GM12878 (cell line): ENCODE results near the gene ARMC2. TPM values are rescaled to one million over a fixed set of nuclear protein-coding genes. Genes with fewer than 3 reads are reported as not detected.

Experiments used
- ATAC-seq: fragments of 200-7000 bp; cut with Tn5 transposase; 3 replicates; pipeline ENCODE4 v1.9.1; 2020; ENCODE audit warnings: mild to moderate bottlenecking, moderate library complexity
- BruUV-seq: library from RNA; stranded (reverse); fragments of 400-500 nt; replicated peaks from 2 replicates; lab custom pipeline; 2021; lab: Mats Ljungman, UMichigan
- CTCF ChIA-PET: fragments of 300-600 bp; sonication (Branson Sonifier 250); formaldehyde crosslinking; extraction: SDS; loops from one replicate; lab custom pipeline; 2021; ENCODE audit warnings: inconsistent platforms; lab: Yijun Ruan, JAX
- POLR2A ChIA-PET: fragments of 350-600 bp; formaldehyde crosslinking; extraction: SDS; loops from one replicate; lab custom pipeline; 2021; ENCODE audit warnings: inconsistent platforms; lab: Charles Lee
- RAD21 ChIA-PET: fragments of 300-600 bp; sonication (Branson Sonifier 250); formaldehyde crosslinking; loops from one replicate; lab custom pipeline; 2023; ENCODE audit warnings: antibody characterized with exemption; ENCODE audit not compliant: unreplicated experiment; lab: Charles Lee
- SMC1A ChIA-PET: fragments of 300-600 bp; sonication (Branson Sonifier 250); formaldehyde crosslinking; loops from one replicate; lab custom pipeline; 2023; ENCODE audit not compliant: unreplicated experiment, uncharacterized antibody; lab: Charles Lee
- DNase-seq: peaks from one replicate; pipeline ENCODE4 v3.0.0-alpha.2; 2011; ENCODE audit warnings: low read depth, low spot score
- FAIRE-seq: peaks from 3 replicates; lab custom pipeline; 2011; peaks lifted over from hg19 to GRCh38; lab: Jason Lieb, UNC
- H2AFZ ChIP-seq: 2 replicates; pipeline ENCODE4 v1.6.0; 2011; ENCODE audit warnings: low read depth, low read length, control low read depth; ENCODE audit not compliant: control insufficient read depth
- H3K27ac ChIP-seq: 2 replicates; pipeline ENCODE4 v1.5.1; 2011; ENCODE audit warnings: control low read depth; ENCODE audit not compliant: control insufficient read depth, insufficient read depth
- H3K27me3 ChIP-seq, 2 experiments: replicated peaks in 1 of 2; 2 replicates each; pipeline versions ENCODE4 v1.6.0 to v1.6.1; 2011; ENCODE audit warnings: low read length in 1 of 2; ENCODE audit not compliant: control insufficient read depth in 2 of 2, insufficient read depth in 2 of 2
- H3K36me3 ChIP-seq, 2 experiments: 2 replicates each; pipeline ENCODE4 v1.5.1; 2011; ENCODE audit warnings: low read length in 1 of 2; ENCODE audit not compliant: control insufficient read depth in 2 of 2, insufficient read depth in 2 of 2
- H3K4me1 ChIP-seq: 2 replicates; pipeline ENCODE4 v1.6.1; 2011; ENCODE audit warnings: mild to moderate bottlenecking, low read length, moderate library complexity, mixed read lengths; ENCODE audit not compliant: control insufficient read depth, insufficient read depth
- H3K4me2 ChIP-seq: 2 replicates; pipeline ENCODE4 v1.6.0; 2011; ENCODE audit warnings: control low read depth; ENCODE audit not compliant: control insufficient read depth, insufficient read depth
- H3K4me3 ChIP-seq: fragments of 200-600 bp; sonication (generic); 2 replicates; pipeline ENCODE4 v1.5.1; 2016
- H3K79me2 ChIP-seq: 2 replicates; pipeline ENCODE4 v1.6.0; 2011; ENCODE audit warnings: low read length; ENCODE audit not compliant: control insufficient read depth, insufficient read depth
- H3K9ac ChIP-seq: 2 replicates; pipeline ENCODE4 v1.8.0; 2011; ENCODE audit warnings: low read length, control low read depth, mixed read lengths; ENCODE audit not compliant: control insufficient read depth, insufficient read depth
- H3K9me3 ChIP-seq: replicated peaks from 3 replicates; pipeline ENCODE4 v1.5.1; 2011; ENCODE audit warnings: mild to moderate bottlenecking, low read length; ENCODE audit not compliant: control insufficient read depth, insufficient read depth
- H4K20me1 ChIP-seq: 2 replicates; pipeline ENCODE4 v1.6.0; 2011; ENCODE audit not compliant: control insufficient read depth, insufficient read depth
- CTCF ChIP-seq, 3 experiments: IDR thresholded peaks in 2 of 3; conservative IDR thresholded peaks in 1 of 3; 2 replicates each; pipeline ENCODE4 v1.5.1; 2011; ENCODE audit warnings: low read depth in 3 of 3, low read length in 3 of 3, mild to moderate bottlenecking in 3 of 3, control low read depth in 2 of 3, moderate library complexity in 2 of 3, inconsistent platforms in 1 of 3, mixed read lengths in 1 of 3; ENCODE audit not compliant: control insufficient read depth in 2 of 3, insufficient read depth in 1 of 3; ENCODE audit errors: extremely low read depth in 1 of 3
- E2F4 ChIP-seq: IDR thresholded peaks from 2 replicates; pipeline ENCODE4 v1.6.1; 2012; ENCODE audit warnings: low read depth, low read length, improper control_type of control experiment
- ETV6 ChIP-seq, 2 experiments: fragments of 450-650 bp in 1 of 2; IDR thresholded peaks in 1 of 2; conservative IDR thresholded peaks in 1 of 2; 2 replicates each; pipeline ENCODE4 v1.6.1; 2014; ENCODE audit warnings: antibody characterized with exemption in 1 of 2, borderline replicate concordance in 1 of 2, low read depth in 1 of 2, mild to moderate bottlenecking in 1 of 2, moderate library complexity in 1 of 2
- HDAC2 ChIP-seq: fragments of 200-600 bp; sonication (generic); IDR thresholded peaks from 2 replicates; pipeline ENCODE4 v1.6.1; 2017
- IRF4 ChIP-seq: IDR thresholded peaks from 2 replicates; pipeline ENCODE4 v1.6.1; 2011; ENCODE audit warnings: low read depth, low read length
- KAT2A ChIP-seq: conservative IDR thresholded peaks from 2 replicates; pipeline ENCODE4 v1.6.1; 2011; ENCODE audit warnings: low read depth, low read length; ENCODE audit not compliant: control insufficient read depth
- MEF2A ChIP-seq: IDR thresholded peaks from 2 replicates; pipeline ENCODE4 v1.6.1; 2011; ENCODE audit warnings: low read depth, mild to moderate bottlenecking, low read length, moderate library complexity; ENCODE audit not compliant: insufficient read depth
- NRF1 ChIP-seq: conservative IDR thresholded peaks from 2 replicates; pipeline ENCODE4 v1.6.1; 2011; ENCODE audit warnings: mild to moderate bottlenecking, low read depth, low read length, improper control_type of control experiment
- PBX3 ChIP-seq: IDR thresholded peaks from 2 replicates; pipeline ENCODE4 v1.6.1; 2011; ENCODE audit warnings: mild to moderate bottlenecking, low read depth, low read length, moderate library complexity; ENCODE audit not compliant: insufficient replicate concordance
- RAD21 ChIP-seq: IDR thresholded peaks from 2 replicates; pipeline ENCODE4 v1.6.1; 2011; ENCODE audit warnings: mild to moderate bottlenecking, low read depth, low read length, moderate library complexity; ENCODE audit not compliant: insufficient read depth
- RB1 ChIP-seq: fragments of 450-650 bp; formaldehyde crosslinking; IDR thresholded peaks from 2 replicates; pipeline ENCODE4 v1.6.1; 2017; ENCODE audit warnings: mild to moderate bottlenecking, borderline replicate concordance
- SMC3 ChIP-seq: IDR thresholded peaks from 2 replicates; pipeline ENCODE4 v1.6.1; 2011; ENCODE audit warnings: low read length, improper control_type of control experiment, borderline replicate concordance
- SP1 ChIP-seq: IDR thresholded peaks from one replicate; pipeline ENCODE4 v1.6.1; 2011; ENCODE audit warnings: low read depth, low read length
- SRF ChIP-seq, 2 experiments: IDR thresholded peaks; 2 replicates each; pipeline ENCODE4 v1.6.1; 2011; ENCODE audit warnings: low read depth in 2 of 2, low read length in 2 of 2, mild to moderate bottlenecking in 1 of 2, moderate library complexity in 1 of 2
- USF2 ChIP-seq: IDR thresholded peaks from 2 replicates; pipeline ENCODE4 v1.6.1; 2011; ENCODE audit warnings: low read depth, low read length, improper control_type of control experiment, borderline replicate concordance
- YY1 ChIP-seq: IDR thresholded peaks from 2 replicates; pipeline ENCODE4 v1.6.1; 2011; ENCODE audit warnings: low read depth, mild to moderate bottlenecking, low read length
- ZBED1 ChIP-seq: IDR thresholded peaks from 2 replicates; pipeline ENCODE4 v1.6.1; 2016; ENCODE audit warnings: borderline replicate concordance
- WGBS: methylation state at CpG from one replicate; pipeline ENCODE4 v1.1.6; 2016; ENCODE audit warnings: low lambda C conversion rate; ENCODE audit not compliant: insufficient replicate concordance, insufficient coverage; ENCODE audit errors: missing lambda C conversion rate; 5-methylcytosine and 5-hydroxymethylcytosine counted together
- in situ Hi-C: fragments of 300-500 bp; cut with MboI; formaldehyde crosslinking; loops from 9 replicates; pipeline ENCODE4 v1.14.3; 2018; ENCODE audit warnings: mixed read lengths
- intact Hi-C: fragments of 100-400 bp; cut with micrococcal nuclease; formaldehyde crosslinking; loops from one replicate; pipeline ENCODE4 v1.14.2; 2022; ENCODE audit not compliant: unreplicated experiment
- polyA plus RNA-seq, 11 experiments: library from polyadenylated mRNA; depleted of rRNA in 4 of 11; unstranded in 6 of 11; stranded (reverse) in 5 of 11; fragments of >200 nt; fragmentation: Nextera tagmentation in 4 of 11; fragmentation: Illumina TruSeq in 1 of 11; extraction: Ambion mirVana in 4 of 11; extraction: Trizol in 1 of 11; gene quantifications; 1 replicate in 1 of 11; 2 replicates in 10 of 11; pipeline versions ENCODE4 v1.2.1 to v1.2.3, GENCODE V29; 2011 to 2016; ENCODE audit warnings: inconsistent platforms in 2 of 11, missing spikeins in 2 of 11, low read depth in 1 of 11
- total RNA-seq, 4 experiments: library from RNA; depleted of rRNA in 3 of 4; stranded (reverse); fragments of >200 nt in 3 of 4; fragmentation: Illumina TruSeq in 1 of 4; extraction: Trizol in 1 of 4; gene quantifications; 2 replicates each; pipeline versions ENCODE4 v1.2.1 to v1.2.3, GENCODE V29; 2013 to 2021

ARMC2 gene
- total and polyA plus RNA-seq, 10 of the 15 experiments (the other 5 are each of a cell fraction or from before 2014, with no cell fraction given): 0.06 to 0.33 (median 0.21) TPM; not detected in 5

- intact Hi-C loops (loop anchor here (1.0 to 5.0 kb wide), 2 partner anchors 57 to 293 kb away; no protein-coding TSS in a partner anchor), in situ Hi-C loops (loop anchor here (5.0 kb wide), 1 partner anchor 293 kb away; no protein-coding TSS in a partner anchor)
- ChIA-PET CTCF (interaction anchor here (0.7 to 2.6 kb wide), 14 partner anchors 10 to 295 kb away, joined by 3 to 44 read pairs (median 3); no protein-coding TSS in a partner anchor), SMC1A (interaction anchor here (1.1 to 2.1 kb wide), 6 partner anchors 12 to 307 kb away, joined by 3 to 19 read pairs (median 6); partner anchors contain the start of gene ARMC2), RAD21 (interaction anchor here (1.0 to 1.6 kb wide), 3 partner anchors 11 to 293 kb away, joined by 3 to 8 read pairs (median 3); no protein-coding TSS in a partner anchor), POLR2A (interaction anchor here (1.4 kb wide), 1 partner anchor 294 kb away, joined by 3 read pairs; no protein-coding TSS in a partner anchor)
- Histone ChIP-seq H3K9ac (no peak overlapping the region), H3K4me3 (no peak overlapping the region), H3K9me3 (no peaks in the 10 kb centered on the region), H2AFZ (no peak overlapping the region), H3K27me3 (peaks cover 0 to 3% of the 10 kb centered on the region in 2 experiments; a peak in 3 of 4 replicates), H3K4me2 (no peak overlapping the region), H3K36me3 (no peaks in the 10 kb centered on the region), H4K20me1 (0 out of 2 replicates have a peak, but pooled peaks cover 2% of the 10 kb centered on the region), H3K79me2 (no peaks in the 10 kb centered on the region), H3K27ac (no peak overlapping the region), H3K4me1 (no peaks in the 10 kb centered on the region)
- FAIRE-seq (no peak), DNase-seq (peak; percentile 8), ATAC-seq (peak; percentile 100)
- no TSS peak for BruUV-seq
- 27% methylated on average over 4 of the region's 4 CpGs for WGBS
- no peak for TF ChIP-seq KAT2A
- no peak for TF ChIP-seq NRF1
- no peak for TF ChIP-seq SP1
- TF ChIP-seq SRF (IDR thresholded peaks at IDR 0.05; ENCODE audit: low read depth in 2 of 2, low read length in 2 of 2): no peak
- TF ChIP-seq YY1: peak; percentile 90
- TF ChIP-seq CTCF (IDR thresholded peaks at IDR 0.05 in 2 of 3, conservative IDR thresholded peaks at IDR 0.05 in 1 of 3; ENCODE audit: control insufficient read depth in 2 of 3, extremely low read depth in 1 of 3, insufficient read depth in 1 of 3, low read depth in 3 of 3, low read length in 3 of 3): peak; percentile 71 to 91 (median 84)
- 0 out of 2 replicates have a peak, but pooled peaks have one; percentile 28 for TF ChIP-seq RB1
- no peak for TF ChIP-seq ZBED1
- TF ChIP-seq ETV6 (conservative IDR thresholded peaks at IDR 0.05 in 1 of 2, IDR thresholded peaks at IDR 0.05 in 1 of 2; ENCODE audit: borderline replicate concordance in 1 of 2, low read depth in 1 of 2): no peak
- TF ChIP-seq PBX3: no peak
- TF ChIP-seq RAD21: peak; percentile 71
- no peak for TF ChIP-seq MEF2A
- TF ChIP-seq HDAC2: no peak
- TF ChIP-seq USF2: no peak
- TF ChIP-seq SMC3: peak; percentile 89
- 0 out of 2 replicates have a peak, but pooled peaks have one; percentile 26 for TF ChIP-seq IRF4
- 0 out of 2 replicates have a peak, but pooled peaks have one; percentile 27 for TF ChIP-seq E2F4
Measured at GRCh38 chr6:108835218-108835850, 12.9 kb upstream of the ARMC2 start.
